ENCODE results near the gene TBC1D2B.

TBC1D2B gene

GRCh38 chr15:78104119-78104479 lies 26.6 kb upstream of the TBC1D2B start:
- no peak overlapping the region for H3K4me3 ChIP-seq (replicated peaks in 1 of 2; ENCODE audit: low read depth in 2 of 2, low read length in 2 of 2)
- no peak for DNase-seq (ENCODE audit: low read depth in 2 of 2)
- TF ChIP-seq, protein P1, sequence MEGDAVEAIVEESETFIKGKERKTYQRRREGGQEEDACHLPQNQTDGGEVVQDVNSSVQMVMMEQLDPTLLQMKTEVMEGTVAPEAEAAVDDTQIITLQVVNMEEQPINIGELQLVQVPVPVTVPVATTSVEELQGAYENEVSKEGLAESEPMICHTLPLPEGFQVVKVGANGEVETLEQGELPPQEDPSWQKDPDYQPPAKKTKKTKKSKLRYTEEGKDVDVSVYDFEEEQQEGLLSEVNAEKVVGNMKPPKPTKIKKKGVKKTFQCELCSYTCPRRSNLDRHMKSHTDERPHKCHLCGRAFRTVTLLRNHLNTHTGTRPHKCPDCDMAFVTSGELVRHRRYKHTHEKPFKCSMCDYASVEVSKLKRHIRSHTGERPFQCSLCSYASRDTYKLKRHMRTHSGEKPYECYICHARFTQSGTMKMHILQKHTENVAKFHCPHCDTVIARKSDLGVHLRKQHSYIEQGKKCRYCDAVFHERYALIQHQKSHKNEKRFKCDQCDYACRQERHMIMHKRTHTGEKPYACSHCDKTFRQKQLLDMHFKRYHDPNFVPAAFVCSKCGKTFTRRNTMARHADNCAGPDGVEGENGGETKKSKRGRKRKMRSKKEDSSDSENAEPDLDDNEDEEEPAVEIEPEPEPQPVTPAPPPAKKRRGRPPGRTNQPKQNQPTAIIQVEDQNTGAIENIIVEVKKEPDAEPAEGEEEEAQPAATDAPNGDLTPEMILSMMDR (IDR thresholded peaks at IDR 0.05; ENCODE audit: low read depth, low read length): no peak

DNA sequence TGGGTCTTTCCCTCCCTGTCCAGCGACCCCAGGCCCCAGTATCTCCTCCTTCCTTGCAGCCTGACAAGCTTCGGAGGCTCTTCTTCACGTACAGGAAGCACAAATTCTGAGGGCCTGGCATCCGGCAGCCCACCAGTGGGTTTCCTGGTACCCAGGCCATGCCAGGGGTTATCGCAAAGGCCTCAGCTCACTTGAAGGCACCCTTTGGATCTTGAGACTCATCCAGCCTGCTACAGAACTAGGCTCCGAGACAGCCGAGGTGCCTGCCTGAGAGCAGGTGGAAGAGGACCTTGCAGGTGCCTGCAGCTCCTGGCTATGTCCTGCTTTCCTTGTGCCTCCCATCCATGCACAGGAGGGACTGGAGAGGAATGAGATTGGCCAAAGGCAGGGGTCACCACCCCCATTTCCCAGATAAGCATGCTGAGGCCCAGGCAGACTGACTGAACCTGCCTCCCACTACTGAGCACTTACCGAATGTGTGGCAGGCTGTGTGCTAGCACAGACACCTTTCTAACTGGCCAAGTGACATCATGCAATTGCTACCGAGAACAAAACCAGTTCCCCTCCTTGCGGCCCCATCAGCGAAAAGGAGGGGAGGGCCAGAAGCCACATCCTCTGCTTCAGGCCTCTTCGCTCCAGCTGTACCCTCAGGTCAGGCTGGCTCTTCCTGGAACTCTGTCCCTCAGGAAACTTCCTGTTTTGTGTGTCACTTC lies 26.1 kb upstream of the TBC1D2B start:
- DNase-seq (ENCODE audit: low read depth in 2 of 2): no peak
- no peak overlapping the region for H3K4me3 ChIP-seq (replicated peaks in 1 of 2; ENCODE audit: low read depth in 2 of 2, low read length in 2 of 2)

GRCh38 chr15:78102741-78103140 lies 25.2 kb upstream of the TBC1D2B start:
- H3K4me3 ChIP-seq (replicated peaks in 1 of 2; ENCODE audit: low read depth in 2 of 2, low read length in 2 of 2): no peak overlapping the region
- DNase-seq (ENCODE audit: low read depth in 2 of 2): no peak
- TF ChIP-seq, protein P1 (IDR thresholded peaks at IDR 0.05; ENCODE audit: low read depth, low read length): no peak

More for the DNA sequence above, 26.1 kb upstream of the TBC1D2B start:
- TF ChIP-seq, protein P1 (IDR thresholded peaks at IDR 0.05; ENCODE audit: low read depth, low read length): no peak

DNA sequence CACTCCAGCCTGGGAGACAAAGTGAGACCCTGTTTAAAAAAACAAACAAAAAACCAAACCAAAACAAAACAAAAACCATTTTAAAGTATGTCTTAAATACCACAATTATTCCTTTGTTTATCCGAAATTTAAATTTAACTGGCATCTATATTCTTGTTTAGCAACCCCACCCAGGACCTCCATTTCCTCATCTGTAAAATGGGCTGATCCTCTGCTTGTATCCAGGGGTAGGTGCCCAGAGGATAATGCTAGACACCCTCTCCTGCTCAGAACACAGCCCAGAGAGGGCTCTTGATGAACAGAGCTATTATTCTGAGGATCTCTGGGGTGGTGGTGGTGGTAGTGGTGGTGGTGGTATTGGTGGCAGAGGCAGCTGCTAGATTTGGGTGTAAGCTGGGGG lies 24.7 kb upstream of the TBC1D2B start:
- TF ChIP-seq, protein P1 (IDR thresholded peaks at IDR 0.05; ENCODE audit: low read depth, low read length): no peak

GRCh38 chr15:78101423-78102105 lies 24.1 kb upstream of the TBC1D2B start:
- TF ChIP-seq, protein P1 (IDR thresholded peaks at IDR 0.05; ENCODE audit: low read depth, low read length): no peak
- no peak for DNase-seq (ENCODE audit: low read depth in 2 of 2)
- no peak overlapping the region for H3K4me3 ChIP-seq (replicated peaks in 1 of 2; ENCODE audit: low read depth in 2 of 2, low read length in 2 of 2)

More for the DNA sequence above, 24.7 kb upstream of the TBC1D2B start:
- no peak for DNase-seq (ENCODE audit: low read depth in 2 of 2)
- H3K4me3 ChIP-seq (replicated peaks in 1 of 2; ENCODE audit: low read depth in 2 of 2, low read length in 2 of 2): no peak overlapping the region

GRCh38 chr15:78100886-78101285 lies 23.4 kb upstream of the TBC1D2B start:
- DNase-seq (ENCODE audit: low read depth in 2 of 2): no peak
- TF ChIP-seq, protein P1 (IDR thresholded peaks at IDR 0.05; ENCODE audit: low read depth, low read length): no peak
- H3K4me3 ChIP-seq (replicated peaks in 1 of 2; ENCODE audit: low read depth in 2 of 2, low read length in 2 of 2): no peak overlapping the region

Data from cardiac fibroblast (primary cell).